ENCODE data around the gene TP63.

DNA sequence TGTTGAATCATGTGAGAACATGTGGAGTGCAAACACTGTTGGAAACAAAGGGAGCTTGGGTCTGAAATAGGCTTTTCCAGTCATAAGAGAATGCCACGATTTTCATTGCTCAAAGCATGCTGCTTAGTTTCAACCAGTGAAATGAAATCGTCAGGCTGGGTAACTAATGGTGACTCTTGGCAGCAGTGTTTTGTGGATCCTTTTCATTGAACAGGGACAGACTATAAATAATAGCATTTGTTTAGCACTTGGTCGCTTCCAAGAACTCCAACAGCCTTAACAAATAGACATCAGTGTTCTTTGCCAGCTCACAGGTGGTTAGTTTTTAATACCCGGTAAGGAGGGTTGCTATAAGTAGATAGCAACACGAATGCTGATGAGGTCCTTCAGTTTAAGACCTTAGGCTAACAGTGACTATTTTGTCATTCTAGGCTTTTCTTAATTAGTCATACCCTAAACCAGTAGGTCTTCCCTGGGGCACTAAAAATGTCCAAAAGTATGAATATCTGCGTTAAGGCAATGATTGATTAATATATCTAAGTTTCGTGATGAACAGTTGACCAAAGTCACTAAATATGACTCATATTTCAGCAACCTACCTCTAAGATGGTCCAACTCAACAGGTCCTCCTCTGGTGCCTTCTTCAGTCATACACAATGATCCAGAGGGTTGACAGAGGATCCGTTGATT, 15.8 kb downstream of the TP63 start:
- TF ChIP-seq, protein P1, sequence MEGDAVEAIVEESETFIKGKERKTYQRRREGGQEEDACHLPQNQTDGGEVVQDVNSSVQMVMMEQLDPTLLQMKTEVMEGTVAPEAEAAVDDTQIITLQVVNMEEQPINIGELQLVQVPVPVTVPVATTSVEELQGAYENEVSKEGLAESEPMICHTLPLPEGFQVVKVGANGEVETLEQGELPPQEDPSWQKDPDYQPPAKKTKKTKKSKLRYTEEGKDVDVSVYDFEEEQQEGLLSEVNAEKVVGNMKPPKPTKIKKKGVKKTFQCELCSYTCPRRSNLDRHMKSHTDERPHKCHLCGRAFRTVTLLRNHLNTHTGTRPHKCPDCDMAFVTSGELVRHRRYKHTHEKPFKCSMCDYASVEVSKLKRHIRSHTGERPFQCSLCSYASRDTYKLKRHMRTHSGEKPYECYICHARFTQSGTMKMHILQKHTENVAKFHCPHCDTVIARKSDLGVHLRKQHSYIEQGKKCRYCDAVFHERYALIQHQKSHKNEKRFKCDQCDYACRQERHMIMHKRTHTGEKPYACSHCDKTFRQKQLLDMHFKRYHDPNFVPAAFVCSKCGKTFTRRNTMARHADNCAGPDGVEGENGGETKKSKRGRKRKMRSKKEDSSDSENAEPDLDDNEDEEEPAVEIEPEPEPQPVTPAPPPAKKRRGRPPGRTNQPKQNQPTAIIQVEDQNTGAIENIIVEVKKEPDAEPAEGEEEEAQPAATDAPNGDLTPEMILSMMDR (IDR thresholded peaks at IDR 0.05; ENCODE audit: low read depth, low read length) = no peak
- TF ChIP-seq POLR2A (IDR thresholded peaks at IDR 0.05; ENCODE audit: extremely low read depth, insufficient read length) = no peak
- TF ChIP-seq, protein P2, sequence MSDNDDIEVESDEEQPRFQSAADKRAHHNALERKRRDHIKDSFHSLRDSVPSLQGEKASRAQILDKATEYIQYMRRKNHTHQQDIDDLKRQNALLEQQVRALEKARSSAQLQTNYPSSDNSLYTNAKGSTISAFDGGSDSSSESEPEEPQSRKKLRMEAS (IDR thresholded peaks at IDR 0.05; ENCODE audit: low read depth, low read length) = no peak
